Ascending aorta (tissue), 2 donors: Measurements from ENCODE around the gene ZNF467. TPM values are rescaled to one million over a fixed set of nuclear protein-coding genes. Genes with fewer than 3 reads are reported as not detected.

Source experiments
- DNase-seq, 2 donors: peaks; one replicate each; pipeline ENCODE4 v3.0.0-alpha.2; 2019; ENCODE audit warnings: low spot score in 2 of 2
- H3K27ac ChIP-seq, 2 donors: fragments of 200-600 bp; sonication (generic); one replicate each; pipeline ENCODE4 v1.5.1; 2016 to 2017; ENCODE audit warnings: mild to moderate bottlenecking in 1 of 2
- H3K27me3 ChIP-seq: fragments of 200-600 bp; sonication (generic); one replicate; pipeline ENCODE4 v1.5.1; 2017
- H3K36me3 ChIP-seq, 2 donors: fragments of 200-600 bp; sonication (generic); one replicate each; pipeline ENCODE4 v1.5.1; 2016
- H3K4me1 ChIP-seq, 2 donors: fragments of 200-600 bp; sonication (generic); one replicate each; pipeline ENCODE4 v1.5.1; 2016 to 2017; ENCODE audit warnings: mild to moderate bottlenecking in 1 of 2
- H3K4me3 ChIP-seq, 2 donors: fragments of 200-600 bp; sonication (generic); one replicate each; pipeline ENCODE4 v1.5.1; 2016 to 2017; ENCODE audit warnings: mild to moderate bottlenecking in 1 of 2
- H3K9me3 ChIP-seq, 2 donors: fragments of 200-600 bp; sonication (generic); one replicate each; pipeline ENCODE4 v1.5.1; 2016
- intact Hi-C: fragments of 100-400 bp; cut with DNase I; formaldehyde crosslinking; loops from one replicate; pipeline ENCODE4 v1.15.1; 2023
- total RNA-seq: library from RNA; depleted of rRNA; stranded (reverse); fragments of >200 nt; gene quantifications from one replicate; pipeline ENCODE4 v1.1.0, GENCODE V29; 2016
- TF ChIP-seq, protein P1 (sequence below), 3 experiments: fragments of 200-600 bp in 2 of 3; fragments of 450-650 bp in 1 of 3; sonication (generic) in 2 of 3; IDR thresholded peaks; one replicate each; pipeline ENCODE4 v1.5.1; 2016 to 2019; ENCODE audit warnings: antibody characterized with exemption in 3 of 3, mild to moderate bottlenecking in 1 of 3, moderate library complexity in 1 of 3

The ZNF467 gene
- total RNA-seq, 1 donor from 2014 or later, result 42.3 TPM

DNA sequence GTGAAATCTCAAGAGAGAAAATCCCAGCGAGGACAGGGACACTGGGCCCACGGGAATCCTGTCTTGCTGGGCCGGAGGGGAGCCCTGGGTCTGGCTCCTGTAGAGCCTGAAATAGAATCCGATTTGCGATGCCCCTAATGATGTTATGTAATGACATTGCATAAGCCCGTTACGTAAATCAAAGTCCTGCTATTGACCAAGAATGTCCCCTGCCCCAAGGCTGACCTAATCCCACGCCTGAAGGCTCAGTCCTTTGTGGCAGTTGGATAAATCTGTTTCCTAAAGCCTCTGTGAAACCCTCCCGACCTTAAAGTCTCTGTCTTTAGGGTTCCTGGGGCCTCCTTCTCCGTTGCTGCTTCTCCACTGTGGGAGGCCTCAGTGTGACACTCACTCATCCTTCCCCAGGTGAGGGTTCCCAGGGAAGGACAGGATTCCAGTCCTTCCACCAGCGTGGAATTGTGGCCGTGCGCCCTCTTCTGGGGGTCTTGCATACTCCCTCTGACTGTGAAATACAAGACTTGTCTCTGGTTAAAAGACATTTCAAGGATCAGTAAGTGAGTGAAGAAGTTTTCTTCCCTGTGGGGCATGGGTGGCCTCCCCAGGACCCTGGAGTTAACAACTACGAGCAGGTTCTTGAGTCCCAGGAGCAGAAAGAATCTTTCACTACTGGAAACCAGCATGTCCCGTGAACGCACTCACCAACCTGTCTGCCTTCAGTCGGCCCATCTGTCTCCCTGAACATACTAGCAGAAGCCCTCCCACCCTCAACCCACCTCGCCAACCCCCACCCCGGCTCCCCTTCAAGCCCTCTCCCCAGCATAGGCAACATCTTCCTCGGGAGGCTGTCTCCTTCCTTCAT is 19.8 kb downstream of the ZNF467 start:
- H3K4me1 ChIP-seq, result no peaks in the 10 kb centered on the region
- H3K4me3 ChIP-seq, result no peak overlapping the region
- no peaks in the 10 kb centered on the region for H3K9me3 ChIP-seq
- H3K36me3 ChIP-seq, result no peaks in the 10 kb centered on the region
- TF ChIP-seq, protein P1, sequence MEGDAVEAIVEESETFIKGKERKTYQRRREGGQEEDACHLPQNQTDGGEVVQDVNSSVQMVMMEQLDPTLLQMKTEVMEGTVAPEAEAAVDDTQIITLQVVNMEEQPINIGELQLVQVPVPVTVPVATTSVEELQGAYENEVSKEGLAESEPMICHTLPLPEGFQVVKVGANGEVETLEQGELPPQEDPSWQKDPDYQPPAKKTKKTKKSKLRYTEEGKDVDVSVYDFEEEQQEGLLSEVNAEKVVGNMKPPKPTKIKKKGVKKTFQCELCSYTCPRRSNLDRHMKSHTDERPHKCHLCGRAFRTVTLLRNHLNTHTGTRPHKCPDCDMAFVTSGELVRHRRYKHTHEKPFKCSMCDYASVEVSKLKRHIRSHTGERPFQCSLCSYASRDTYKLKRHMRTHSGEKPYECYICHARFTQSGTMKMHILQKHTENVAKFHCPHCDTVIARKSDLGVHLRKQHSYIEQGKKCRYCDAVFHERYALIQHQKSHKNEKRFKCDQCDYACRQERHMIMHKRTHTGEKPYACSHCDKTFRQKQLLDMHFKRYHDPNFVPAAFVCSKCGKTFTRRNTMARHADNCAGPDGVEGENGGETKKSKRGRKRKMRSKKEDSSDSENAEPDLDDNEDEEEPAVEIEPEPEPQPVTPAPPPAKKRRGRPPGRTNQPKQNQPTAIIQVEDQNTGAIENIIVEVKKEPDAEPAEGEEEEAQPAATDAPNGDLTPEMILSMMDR (IDR thresholded peaks at IDR 0.05), result peak in 2 of 3 experiments; percentile 21 to 45
- H3K27ac ChIP-seq, result no peak overlapping the region
- DNase-seq, result no peak
- H3K27me3 ChIP-seq, result no peaks in the 10 kb centered on the region
- intact Hi-C loops, result no loop called here

DNA sequence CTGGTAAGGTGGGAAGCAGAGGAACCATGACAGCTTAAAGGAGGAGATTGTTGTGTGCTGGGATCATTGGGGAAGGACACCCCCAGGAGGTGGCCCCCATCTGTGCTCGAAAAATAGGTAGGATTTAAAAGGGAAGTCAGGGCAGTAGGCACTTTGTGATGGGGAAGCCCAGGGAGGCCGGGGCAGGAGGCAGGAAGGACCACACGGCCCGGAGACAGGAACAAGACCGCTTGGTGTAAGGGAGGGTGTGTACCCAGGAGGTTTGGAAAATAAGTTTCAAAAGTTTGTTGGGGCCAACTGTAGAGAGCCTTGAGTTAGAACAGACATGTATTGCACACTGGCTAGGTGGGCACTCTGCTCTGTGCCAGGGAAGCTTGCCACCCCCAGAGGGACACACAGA is 20.7 kb downstream of the ZNF467 start:
- intact Hi-C loops, result no loop called here

DNA sequence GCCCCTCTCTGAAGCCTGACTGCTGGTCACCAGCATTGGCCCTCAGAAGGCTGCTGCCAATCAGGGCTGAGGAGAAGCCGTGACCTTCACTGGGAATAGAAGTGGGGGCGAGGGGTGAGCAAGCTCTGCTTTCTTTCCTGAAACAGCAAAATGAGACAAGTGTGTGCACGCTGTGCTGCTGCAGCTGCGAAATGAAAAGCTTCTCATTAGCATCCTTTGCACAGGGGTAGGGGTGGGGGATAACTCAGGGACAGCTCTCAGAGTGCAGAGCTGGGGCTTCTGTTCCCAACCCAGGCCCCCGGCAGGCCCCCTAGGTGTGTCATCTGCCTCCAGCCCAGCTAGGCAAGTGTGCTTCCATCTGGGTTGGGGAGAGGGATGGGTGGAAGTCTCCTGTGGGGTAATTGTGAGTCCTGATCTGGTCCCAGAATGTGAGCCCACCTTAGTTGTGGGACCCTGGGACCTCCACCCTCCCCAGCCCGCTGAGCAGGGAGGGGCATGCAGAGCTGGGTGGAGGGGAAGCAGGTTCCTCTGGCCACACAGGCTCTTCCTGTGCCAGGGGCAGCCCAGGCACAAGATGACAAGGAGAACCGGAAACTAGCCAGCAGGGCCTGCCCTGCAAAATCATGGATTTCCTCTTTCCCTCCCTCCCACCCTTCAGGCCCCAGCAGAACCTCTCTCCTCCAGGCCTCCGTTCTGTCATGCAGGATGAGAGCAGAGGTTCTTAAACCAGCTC is 22.2 kb downstream of the ZNF467 start:
- no peaks in the 10 kb centered on the region for H3K9me3 ChIP-seq
- TF ChIP-seq, protein P1 (IDR thresholded peaks at IDR 0.05), result no peak
- no peak for DNase-seq
- H3K27ac ChIP-seq, result no peak overlapping the region
- no peaks in the 10 kb centered on the region for H3K36me3 ChIP-seq
- no peaks in the 10 kb centered on the region for H3K27me3 ChIP-seq
- H3K4me3 ChIP-seq, result no peak overlapping the region
- no peaks in the 10 kb centered on the region for H3K4me1 ChIP-seq
- intact Hi-C loops, result no loop called here

More for the DNA sequence above, 20.7 kb downstream of the ZNF467 start:
- no peaks in the 10 kb centered on the region for H3K4me1 ChIP-seq
- no peak overlapping the region for H3K27ac ChIP-seq
- H3K27me3 ChIP-seq, result no peaks in the 10 kb centered on the region
- no peaks in the 10 kb centered on the region for H3K36me3 ChIP-seq
- DNase-seq, result no peak
- TF ChIP-seq, protein P1 (IDR thresholded peaks at IDR 0.05), result no peak
- no peak overlapping the region for H3K4me3 ChIP-seq
- H3K9me3 ChIP-seq, result no peaks in the 10 kb centered on the region

GRCh38 chr7:149750122-149750845 is 23.1 kb downstream of the ZNF467 start:
- intact Hi-C loops, result no loop called here
- H3K36me3 ChIP-seq, result no peaks in the 10 kb centered on the region
- no peak overlapping the region for H3K4me3 ChIP-seq
- no peaks in the 10 kb centered on the region for H3K4me1 ChIP-seq
- H3K27me3 ChIP-seq, result no peaks in the 10 kb centered on the region
- H3K27ac ChIP-seq, result no peak overlapping the region
- TF ChIP-seq, protein P1 (IDR thresholded peaks at IDR 0.05), result no peak
- DNase-seq, result no peak
- H3K9me3 ChIP-seq, result no peaks in the 10 kb centered on the region

GRCh38 chr7:149748076-149748874 is 25.1 kb downstream of the ZNF467 start:
- no peak for DNase-seq
- Histone ChIP-seq H3K36me3 (no peaks in the 10 kb centered on the region), H3K4me3 (no peak overlapping the region), H3K27ac (no peak overlapping the region), H3K27me3 (no peaks in the 10 kb centered on the region), H3K9me3 (no peaks in the 10 kb centered on the region), H3K4me1 (no peaks in the 10 kb centered on the region)
- intact Hi-C loops, result loop anchor here (10.0 kb wide), 1 partner anchor 123 kb away; no protein-coding TSS in a partner anchor
- TF ChIP-seq, protein P1 (IDR thresholded peaks at IDR 0.05), result no peak
